Gastroesophageal sphincter (tissue), 4 donors: ENCODE results near the gene PODXL2. TPM values are rescaled to one million over a fixed set of nuclear protein-coding genes. Genes with fewer than 3 reads are reported as not detected.

Experiments
- ATAC-seq: fragments of 150-250 bp; one replicate; pipeline ENCODE4 v1.9.1; 2016; ENCODE audit warnings: mild to moderate bottlenecking, moderate library complexity
- H3K27ac ChIP-seq, 4 donors: fragments of 200-600 bp; sonication (generic) in 3 of 4; 1 replicate in 3 of 4; 2 replicates in 1 of 4; pipeline ENCODE4 v1.5.1; 2016 to 2019
- H3K27me3 ChIP-seq: fragments of 200-600 bp; sonication (generic); one replicate; pipeline ENCODE4 v1.5.1; 2019
- H3K36me3 ChIP-seq, 2 donors: fragments of 200-600 bp; sonication (generic); one replicate each; pipeline ENCODE4 v1.5.1; 2019; ENCODE audit warnings: control low read depth in 1 of 2
- H3K4me1 ChIP-seq, 3 donors: fragments of 200-600 bp; sonication (generic); 1 replicate in 2 of 3; 2 replicates in 1 of 3; pipeline ENCODE4 v1.5.1; 2016 to 2019; ENCODE audit warnings: control low read depth in 2 of 3
- H3K4me3 ChIP-seq, 2 donors: fragments of 200-600 bp; sonication (generic); one replicate each; pipeline ENCODE4 v1.5.1; 2019; ENCODE audit warnings: mild to moderate bottlenecking in 1 of 2, moderate library complexity in 1 of 2
- H3K9me3 ChIP-seq, 3 donors: fragments of 200-600 bp; sonication (generic); one replicate each; pipeline ENCODE4 v1.5.1; 2017 to 2019; ENCODE audit warnings: control low read depth in 2 of 3
- EP300 ChIP-seq: sonication (generic); formaldehyde crosslinking; IDR thresholded peaks from one replicate; pipeline ENCODE4 v1.6.1; 2017; ENCODE audit warnings: antibody characterized with exemption, mild to moderate bottlenecking
- POLR2A ChIP-seq, 2 donors: fragments of 450-650 bp; IDR thresholded peaks; one replicate each; pipeline ENCODE4 v1.6.1; 2017; ENCODE audit warnings: antibody characterized with exemption in 2 of 2, mild to moderate bottlenecking in 2 of 2, moderate library complexity in 1 of 2
- POLR2AphosphoS5 ChIP-seq: sonication (generic); formaldehyde crosslinking; IDR thresholded peaks from one replicate; pipeline ENCODE4 v1.6.1; 2017; ENCODE audit warnings: antibody characterized with exemption
- WGBS, 2 donors: methylation state at CpG; one replicate each; pipeline ENCODE4 v1.1.5; 2018; ENCODE audit warnings: low coverage in 1 of 2; 5-methylcytosine and 5-hydroxymethylcytosine counted together
- total RNA-seq, 4 donors: library from RNA; depleted of rRNA; stranded (reverse); fragments of >200 nt; gene quantifications; one replicate each; pipeline ENCODE4 v1.1.0, GENCODE V29; 2016
- TF ChIP-seq, protein P1 (sequence below), 4 experiments: fragments of 200-600 bp in 2 of 4; fragments of 450-650 bp in 2 of 4; sonication (generic) in 1 of 4; IDR thresholded peaks; one replicate each; pipeline ENCODE4 v1.5.1; 2017 to 2019; ENCODE audit warnings: antibody characterized with exemption in 4 of 4, mild to moderate bottlenecking in 2 of 4, moderate library complexity in 2 of 4

PODXL2 gene
- total RNA-seq, 4 donors from 2014 or later: 1.9 to 2.8 (median 2.3) TPM

DNA sequence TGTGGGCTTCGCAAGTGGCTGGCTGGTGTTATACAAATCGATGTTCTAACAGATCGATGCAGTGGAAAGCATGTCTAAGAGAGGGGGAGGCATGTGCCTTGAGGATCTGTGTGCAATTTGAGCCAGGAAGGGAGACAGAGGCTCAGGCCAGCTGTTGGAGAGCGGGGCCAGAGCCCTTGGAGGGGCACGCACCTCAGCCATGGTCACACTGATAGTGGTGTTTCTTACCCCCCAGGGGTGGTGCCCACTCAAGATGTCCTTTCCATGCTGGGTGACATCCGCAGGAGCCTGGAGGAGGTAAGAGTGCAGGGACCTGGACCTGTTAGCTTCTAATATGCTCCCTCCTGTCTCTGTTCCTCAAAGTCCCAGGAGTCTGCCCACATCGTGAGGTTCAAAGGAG, 39.9 kb downstream of the PODXL2 start:
- 91 to 100% methylated on average over 2 to 4 of the region's 7 CpGs for WGBS, 2 donors
- Histone ChIP-seq H3K27ac (no peak overlapping the region), H3K27me3 (no peaks in the 10 kb centered on the region), H3K9me3 (no peaks in the 10 kb centered on the region), H3K4me1 (peaks cover 2 to 23% (median 8%) of the 10 kb centered on the region in 3 donors), H3K36me3 (no peaks in the 10 kb centered on the region), H3K4me3 (no peak overlapping the region)
- no peak for ATAC-seq
- TF ChIP-seq, protein P1, sequence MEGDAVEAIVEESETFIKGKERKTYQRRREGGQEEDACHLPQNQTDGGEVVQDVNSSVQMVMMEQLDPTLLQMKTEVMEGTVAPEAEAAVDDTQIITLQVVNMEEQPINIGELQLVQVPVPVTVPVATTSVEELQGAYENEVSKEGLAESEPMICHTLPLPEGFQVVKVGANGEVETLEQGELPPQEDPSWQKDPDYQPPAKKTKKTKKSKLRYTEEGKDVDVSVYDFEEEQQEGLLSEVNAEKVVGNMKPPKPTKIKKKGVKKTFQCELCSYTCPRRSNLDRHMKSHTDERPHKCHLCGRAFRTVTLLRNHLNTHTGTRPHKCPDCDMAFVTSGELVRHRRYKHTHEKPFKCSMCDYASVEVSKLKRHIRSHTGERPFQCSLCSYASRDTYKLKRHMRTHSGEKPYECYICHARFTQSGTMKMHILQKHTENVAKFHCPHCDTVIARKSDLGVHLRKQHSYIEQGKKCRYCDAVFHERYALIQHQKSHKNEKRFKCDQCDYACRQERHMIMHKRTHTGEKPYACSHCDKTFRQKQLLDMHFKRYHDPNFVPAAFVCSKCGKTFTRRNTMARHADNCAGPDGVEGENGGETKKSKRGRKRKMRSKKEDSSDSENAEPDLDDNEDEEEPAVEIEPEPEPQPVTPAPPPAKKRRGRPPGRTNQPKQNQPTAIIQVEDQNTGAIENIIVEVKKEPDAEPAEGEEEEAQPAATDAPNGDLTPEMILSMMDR (IDR thresholded peaks at IDR 0.05): no peak
- TF ChIP-seq POLR2AphosphoS5 (no peak), EP300 (no peak), POLR2A (IDR thresholded peaks at IDR 0.05) (no peak)

DNA sequence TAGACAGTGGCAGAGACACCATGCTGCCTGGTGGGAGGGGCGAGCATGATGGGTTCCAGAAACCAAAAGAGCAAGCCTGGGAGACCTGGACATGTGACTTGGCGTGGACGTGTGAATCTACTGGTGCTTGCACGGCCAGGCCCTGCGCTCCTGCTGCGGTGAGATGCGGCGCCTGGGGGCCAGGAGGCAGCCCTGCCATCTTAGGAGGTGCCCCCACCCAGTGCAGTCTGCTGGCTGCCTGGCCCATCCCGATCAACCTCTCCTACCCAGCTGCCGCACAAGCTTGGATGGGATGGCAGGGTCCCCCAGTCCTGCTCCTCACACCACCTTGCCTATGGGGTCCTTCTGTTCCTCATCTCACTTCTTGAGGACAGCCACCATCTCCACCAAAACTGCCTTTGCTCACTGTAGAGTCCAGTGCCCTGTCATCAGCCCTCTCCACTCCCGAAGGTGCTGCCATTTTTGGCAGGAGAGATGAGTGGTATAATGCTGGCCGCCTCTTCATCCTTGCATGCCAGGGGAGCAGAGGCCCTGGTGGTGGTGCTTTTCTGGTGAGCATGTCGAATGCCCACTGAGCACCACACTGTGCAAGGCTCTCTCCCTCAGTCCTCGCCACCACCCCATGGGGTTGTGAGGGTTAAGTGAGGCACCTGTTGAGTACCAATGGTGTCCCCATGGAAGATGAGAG, 40.7 kb downstream of the PODXL2 start:
- TF ChIP-seq, protein P1 (IDR thresholded peaks at IDR 0.05): no peak
- TF ChIP-seq POLR2AphosphoS5: no peak
- TF ChIP-seq EP300: no peak
- no peak for TF ChIP-seq POLR2A (IDR thresholded peaks at IDR 0.05)
- no peak overlapping the region for H3K27ac ChIP-seq
- H3K4me3 ChIP-seq: no peak overlapping the region
- no peaks in the 10 kb centered on the region for H3K9me3 ChIP-seq
- H3K4me1 ChIP-seq: peaks cover 2 to 31% (median 13%) of the 10 kb centered on the region in 3 donors
- peaks cover 0 to 3% of the 10 kb centered on the region in 2 donors for H3K36me3 ChIP-seq
- no peak for ATAC-seq
- H3K27me3 ChIP-seq: no peaks in the 10 kb centered on the region
- WGBS, 2 donors: 84% methylated on average over 7 of the region's 14 CpGs; no CpG with 5 or more reads in 1 of the 2 donors

DNA sequence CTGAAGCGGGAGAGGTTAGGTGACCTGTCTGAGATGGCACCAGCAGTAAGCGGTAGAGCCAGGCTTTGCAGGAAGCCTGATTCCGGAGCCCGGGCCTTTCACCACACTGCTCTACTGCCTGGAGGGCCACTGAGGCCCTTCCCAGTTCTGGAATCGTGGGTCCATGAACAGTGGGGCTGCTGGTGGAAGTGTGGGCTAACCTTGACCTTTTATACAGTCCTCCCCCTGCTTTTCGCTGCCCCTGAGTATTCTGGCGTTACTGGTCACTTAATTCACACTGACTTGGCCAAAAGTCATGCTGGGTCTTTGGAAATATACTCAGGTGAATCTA, 41.2 kb downstream of the PODXL2 start:
- Histone ChIP-seq H3K27ac (no peak overlapping the region), H3K27me3 (no peaks in the 10 kb centered on the region), H3K9me3 (no peaks in the 10 kb centered on the region), H3K4me1 (peaks cover 2 to 36% (median 13%) of the 10 kb centered on the region in 3 donors), H3K4me3 (no peak overlapping the region), H3K36me3 (peaks cover 0 to 7% of the 10 kb centered on the region in 2 donors)
- TF ChIP-seq, protein P1 (IDR thresholded peaks at IDR 0.05): no peak
- no peak for TF ChIP-seq POLR2AphosphoS5
- no peak for TF ChIP-seq POLR2A (IDR thresholded peaks at IDR 0.05)
- TF ChIP-seq EP300: no peak
- no peak for ATAC-seq
- WGBS, 2 donors: 100% methylated on average over 2 of the region's 7 CpGs; no CpG with 5 or more reads in 1 of the 2 donors

DNA sequence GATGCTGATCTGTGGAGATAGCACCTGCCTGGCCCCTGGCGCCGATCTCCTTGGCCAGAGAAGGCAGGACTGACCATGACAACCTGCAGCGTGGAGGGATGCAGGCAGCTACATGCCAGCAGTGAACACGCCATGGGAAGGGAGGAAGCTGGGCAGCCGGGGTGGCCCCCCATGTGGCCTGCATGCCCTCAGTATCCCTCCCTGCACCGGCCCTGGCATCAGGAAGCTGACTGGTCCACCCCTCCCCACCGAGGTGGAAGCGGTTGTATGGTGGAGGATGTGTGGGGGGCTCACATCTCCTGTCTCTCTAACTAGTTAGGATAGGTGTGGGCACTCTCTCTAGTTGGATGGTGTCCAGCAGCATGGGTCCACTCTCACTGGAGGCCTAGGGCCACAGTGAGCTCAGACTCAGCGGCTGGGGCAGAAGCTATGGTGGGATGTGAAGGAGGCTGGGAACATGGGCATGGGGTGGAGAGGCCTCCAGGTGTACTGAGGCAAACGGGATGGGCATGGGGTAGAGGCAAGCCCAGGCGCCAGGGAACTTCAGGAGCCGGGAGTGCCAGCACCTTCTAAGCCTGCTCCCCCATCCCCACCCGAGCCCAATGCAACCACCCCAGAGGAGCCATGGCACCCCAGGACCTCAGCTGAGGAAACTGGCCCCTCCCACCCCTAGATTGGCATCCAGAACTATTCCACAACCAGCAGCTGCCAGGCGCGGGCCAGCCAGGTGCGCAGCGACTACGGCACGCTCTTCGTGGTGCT, 42.0 kb downstream of the PODXL2 start:
- no peak overlapping the region for H3K27ac ChIP-seq
- no peaks in the 10 kb centered on the region for H3K27me3 ChIP-seq
- TF ChIP-seq POLR2AphosphoS5 (no peak), POLR2A (IDR thresholded peaks at IDR 0.05) (no peak), EP300 (no peak)
- TF ChIP-seq, protein P1 (IDR thresholded peaks at IDR 0.05): no peak
- WGBS, 2 donors: 84% methylated on average over 4 of the region's 20 CpGs; no CpG with 5 or more reads in 1 of the 2 donors
- no peak for ATAC-seq
- peaks cover 0 to 12% of the 10 kb centered on the region in 2 donors for H3K36me3 ChIP-seq
- H3K4me1 ChIP-seq: peaks cover 2 to 44% (median 17%) of the 10 kb centered on the region in 3 donors
- no peaks in the 10 kb centered on the region for H3K9me3 ChIP-seq
- H3K4me3 ChIP-seq: no peak overlapping the region
